HUES64 (cell line): Measurements from ENCODE around the gene DLL3.

Source experiments
- H3K27ac ChIP-seq: 2 replicates; pipeline ENCODE4 v1.7.0; 2013; ENCODE audit warnings: low read depth, low read length, inconsistent platforms
- H3K27me3 ChIP-seq: 2 replicates; pipeline ENCODE4 v1.6.1; 2013; ENCODE audit warnings: mild to moderate bottlenecking, low read length; ENCODE audit not compliant: insufficient read depth
- H3K36me3 ChIP-seq: 2 replicates; pipeline ENCODE4 v1.6.1; 2013; ENCODE audit warnings: mild to moderate bottlenecking, low read length; ENCODE audit not compliant: insufficient read depth
- H3K4me1 ChIP-seq: 2 replicates; pipeline ENCODE4 v1.6.1; 2013; ENCODE audit warnings: mild to moderate bottlenecking, low read length, moderate library complexity; ENCODE audit not compliant: insufficient read depth
- H3K4me3 ChIP-seq: 2 replicates; pipeline ENCODE4 v1.5.1; 2013; ENCODE audit warnings: mild to moderate bottlenecking, low read length, moderate library complexity
- H3K9ac ChIP-seq: 2 replicates; pipeline ENCODE4 v1.6.1; 2013; ENCODE audit warnings: mild to moderate bottlenecking, low read depth, low read length
- H3K9me3 ChIP-seq: 2 replicates; pipeline ENCODE4 v1.6.1; 2013; ENCODE audit warnings: low read depth, low read length; ENCODE audit not compliant: insufficient read depth
- WGBS: fragments of 150-250, 120-280 bp; methylation state at CpG from one replicate; pipeline ENCODE4 v1.1.7; 2013; ENCODE audit warnings: missing lambda C conversion rate; 5-methylcytosine and 5-hydroxymethylcytosine counted together

DLL3 gene

GRCh38 chr19:39506944-39507714, 8.4 kb downstream of the DLL3 start:
- WGBS: 3% methylated on average over 96 of the region's 96 CpGs
- H3K27ac ChIP-seq: no peak overlapping the region
- H3K9me3 ChIP-seq: peaks cover 5% of the 10 kb centered on the region; the same call in 1 of the 2 replicates
- H3K4me1 ChIP-seq: no peaks in the 10 kb centered on the region
- peaks cover 72% of the 10 kb centered on the region for H3K27me3 ChIP-seq
- peak overlapping the region; percentile 27; the same call in 1 of the 2 replicates for H3K9ac ChIP-seq
- no peaks in the 10 kb centered on the region for H3K36me3 ChIP-seq
- peak overlapping the region; percentile 52 for H3K4me3 ChIP-seq

GRCh38 chr19:39507715-39508364, 9.1 kb downstream of the DLL3 start:
- Histone ChIP-seq H3K4me1 (no peaks in the 10 kb centered on the region), H3K27me3 (peaks cover 66% of the 10 kb centered on the region), H3K27ac (no peak overlapping the region), H3K4me3 (peak overlapping the region; percentile 52), H3K36me3 (no peaks in the 10 kb centered on the region), H3K9me3 (peaks cover 5% of the 10 kb centered on the region; the same call in 1 of the 2 replicates), H3K9ac (peak overlapping the region; percentile 27; the same call in 1 of the 2 replicates)
- 24% methylated on average over 24 of the region's 24 CpGs for WGBS

- H3K27ac ChIP-seq: no peak overlapping the region
- no peaks in the 10 kb centered on the region for H3K36me3 ChIP-seq
- H3K27me3 ChIP-seq: peaks cover 59% of the 10 kb centered on the region
- 93% methylated on average over 9 of the region's 9 CpGs for WGBS
- H3K9me3 ChIP-seq: peaks cover 5% of the 10 kb centered on the region; the same call in 1 of the 2 replicates
- H3K4me1 ChIP-seq: no peaks in the 10 kb centered on the region
- no peak overlapping the region for H3K4me3 ChIP-seq
- H3K9ac ChIP-seq: no peak overlapping the region
Observed at GRCh38 chr19:39508629-39509028, 9.9 kb downstream of the DLL3 start.

- H3K4me3 ChIP-seq: no peak overlapping the region
- 75% methylated on average over 2 of the region's 2 CpGs for WGBS
- no peaks in the 10 kb centered on the region for H3K36me3 ChIP-seq
- no peak overlapping the region for H3K9ac ChIP-seq
- H3K4me1 ChIP-seq: no peaks in the 10 kb centered on the region
- no peak overlapping the region for H3K27ac ChIP-seq
- peaks cover 5% of the 10 kb centered on the region; the same call in 1 of the 2 replicates for H3K9me3 ChIP-seq
- H3K27me3 ChIP-seq: peaks cover 59% of the 10 kb centered on the region
Observed at GRCh38 chr19:39509233-39509632, 10.5 kb downstream of the DLL3 start.

GRCh38 chr19:39512988-39513387, 14.2 kb downstream of the DLL3 start:
- Histone ChIP-seq H3K36me3 (no peaks in the 10 kb centered on the region), H3K4me3 (no peak overlapping the region), H3K9me3 (no peaks in the 10 kb centered on the region), H3K4me1 (no peaks in the 10 kb centered on the region), H3K27me3 (peaks cover 42% of the 10 kb centered on the region), H3K27ac (no peak overlapping the region), H3K9ac (no peak overlapping the region)
- WGBS: 80% methylated on average over 1 of the region's 2 CpGs

GRCh38 chr19:39514840-39515550, 16.2 kb downstream of the DLL3 start, which contains the start of gene SELENOV:
TSS of gene SELENOV (plus strand) at chr19:39515139. CDS start at chr19:39515213, 74 bp downstream.
- Histone ChIP-seq H3K27ac (peak within 1 kb of the TSS; percentile 53; the same call in 1 of the 2 replicates), H3K36me3 (no peaks in the 10 kb centered on the region), H3K4me3 (peak within 1 kb of the TSS; percentile 89), H3K9ac (peak within 1 kb of the TSS; percentile 77), H3K4me1 (peaks cover 3% of the 10 kb centered on the region), H3K9me3 (no peaks in the 10 kb centered on the region), H3K27me3 (peaks cover 26% of the 10 kb centered on the region)
- under 1% methylated on average over 56 of the region's 56 CpGs for whole genome bisulfite sequencing

GRCh38 chr19:39515551-39516191, 16.9 kb downstream of the DLL3 start:
- H3K9ac ChIP-seq: peak overlapping the region; percentile 77
- under 1% methylated on average over 44 of the region's 44 CpGs for WGBS
- no peaks in the 10 kb centered on the region for H3K9me3 ChIP-seq
- peak overlapping the region; percentile 89 for H3K4me3 ChIP-seq
- H3K27ac ChIP-seq: peak overlapping the region; percentile 53; the same call in 1 of the 2 replicates
- H3K4me1 ChIP-seq: peaks cover 3% of the 10 kb centered on the region
- H3K36me3 ChIP-seq: peaks cover 5% of the 10 kb centered on the region
- H3K27me3 ChIP-seq: peaks cover 26% of the 10 kb centered on the region

- Histone ChIP-seq H3K4me1 (peaks cover 3% of the 10 kb centered on the region), H3K36me3 (peaks cover 11% of the 10 kb centered on the region), H3K27me3 (peaks cover 26% of the 10 kb centered on the region), H3K9me3 (no peaks in the 10 kb centered on the region), H3K9ac (peak overlapping the region; percentile 77), H3K27ac (no peak overlapping the region), H3K4me3 (peak overlapping the region; percentile 89)
- WGBS: 52% methylated on average over 6 of the region's 6 CpGs
Observed at GRCh38 chr19:39516270-39516669, 17.5 kb downstream of the DLL3 start.

- WGBS: 77% methylated on average over 3 of the region's 3 CpGs
- Histone ChIP-seq H3K27ac (no peak overlapping the region), H3K4me3 (no peak overlapping the region), H3K9me3 (no peaks in the 10 kb centered on the region), H3K27me3 (peaks cover 26% of the 10 kb centered on the region), H3K36me3 (peaks cover 11% of the 10 kb centered on the region), H3K4me1 (peaks cover 3% of the 10 kb centered on the region), H3K9ac (no peak overlapping the region)
Observed at GRCh38 chr19:39517432-39517831, 18.7 kb downstream of the DLL3 start.

GRCh38 chr19:39518458-39518857, 19.7 kb downstream of the DLL3 start:
- H3K27ac ChIP-seq: peak overlapping the region; percentile 51; the same call in 1 of the 2 replicates
- H3K4me3 ChIP-seq: peak overlapping the region; percentile 42
- peaks cover 26% of the 10 kb centered on the region for H3K27me3 ChIP-seq
- no peaks in the 10 kb centered on the region for H3K9me3 ChIP-seq
- peaks cover 15% of the 10 kb centered on the region for H3K36me3 ChIP-seq
- H3K9ac ChIP-seq: peak overlapping the region; percentile 25; the same call in 1 of the 2 replicates
- 82% methylated on average over 4 of the region's 5 CpGs for WGBS
- H3K4me1 ChIP-seq: peaks cover 3% of the 10 kb centered on the region
